GM20000 (cell line): ENCODE results near the gene ENDOD1.
"Not testable (repeated sequence)": the region's sequence is repeated elsewhere in the genome, so short reads cannot be mapped to it uniquely, and the experiment has no call there.

Experiments
- DNase-seq: peaks from one replicate; pipeline ENCODE4 v3.0.0; 2012; ENCODE audit warnings: low spot score
- CTCF ChIP-seq: IDR thresholded peaks from 2 replicates; pipeline ENCODE4 v1.5.1; 2012; ENCODE audit warnings: mild to moderate bottlenecking, control low read depth; ENCODE audit errors: extremely low read depth, missing control alignments

ENDOD1 gene

GRCh38 chr11:95089620-95090542 lies at the start of gene ENDOD1:
Gene ENDOD1, plus strand, starts transcription at chr11:95089846. Its CDS starts 82 bp downstream, at chr11:95089928.
- TF ChIP-seq CTCF: no peak
- peak; percentile 93 for DNase-seq

DNA sequence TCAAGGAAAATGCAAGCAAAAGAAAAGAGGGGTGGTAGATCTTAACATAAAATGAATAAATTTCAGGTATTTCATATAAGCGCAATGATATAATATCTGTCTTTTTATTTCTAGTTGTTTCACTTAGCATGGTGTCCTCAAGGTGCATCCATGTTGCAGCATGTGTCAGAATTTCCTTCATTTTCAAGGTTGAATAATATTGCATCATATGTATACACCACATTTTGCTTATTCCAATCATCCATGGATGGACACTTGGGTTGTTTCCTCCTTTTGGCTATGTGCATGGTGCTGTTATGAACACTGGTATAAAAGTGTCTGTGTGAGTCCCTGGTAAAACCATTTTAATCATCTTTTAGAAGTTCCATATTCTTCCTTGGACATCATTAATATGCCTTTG lies 47.4 kb upstream of the ENDOD1 start:
- TF ChIP-seq CTCF: no peak
- DNase-seq: no peak

- TF ChIP-seq CTCF: no peak
- DNase-seq: no peak
These were observed 46.7 kb upstream of the ENDOD1 start for GRCh38 chr11:95042906-95043305.

DNA sequence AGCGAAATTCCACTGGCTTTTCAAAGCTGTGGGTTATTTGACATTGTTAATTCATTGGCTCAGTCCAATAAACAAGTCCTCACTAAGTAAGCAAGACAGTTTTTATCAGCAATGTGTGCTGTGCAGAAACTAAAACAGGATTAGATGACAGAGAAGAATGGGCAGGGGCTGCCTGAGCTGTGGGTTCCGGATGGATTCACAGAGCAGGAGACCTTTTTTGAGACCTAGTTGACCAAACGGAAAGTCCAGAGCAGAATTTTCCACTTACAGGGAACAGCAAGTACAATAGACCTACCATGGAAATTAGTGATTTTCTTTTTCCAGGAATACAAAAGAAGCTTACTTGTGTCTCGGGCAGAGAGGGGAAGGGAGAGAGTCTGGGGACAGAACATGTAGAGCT lies 45.6 kb upstream of the ENDOD1 start:
- no peak for TF ChIP-seq CTCF
- DNase-seq: no peak

DNA sequence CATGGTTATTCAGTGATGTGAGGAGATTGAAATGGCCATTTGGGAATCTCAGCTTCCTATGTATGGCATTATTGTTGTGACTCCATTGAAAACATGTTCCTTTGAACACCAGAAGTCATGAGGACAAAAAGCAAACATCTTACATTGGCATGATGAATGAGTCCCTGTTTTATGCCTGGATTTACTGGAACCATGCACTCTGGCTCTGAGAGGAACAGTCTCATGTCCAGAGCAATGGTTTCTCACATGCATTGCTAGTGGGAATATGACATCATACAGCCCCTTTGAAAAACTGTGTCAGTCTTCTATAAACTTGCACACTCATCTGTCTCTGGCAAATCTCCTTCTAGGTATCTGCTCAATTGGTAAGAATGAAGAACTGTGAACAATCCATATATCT lies 43.8 kb upstream of the ENDOD1 start:
- no peak for DNase-seq
- TF ChIP-seq CTCF: no peak

- DNase-seq: not testable (repeated sequence)
These were observed 40.5 kb upstream of the ENDOD1 start, which contains the start of gene KDM4F for GRCh38 chr11:95049122-95049521. Gene KDM4F, plus strand, starts transcription at chr11:95049422.

GRCh38 chr11:95050595-95051202 lies 38.9 kb upstream of the ENDOD1 start:
- DNase-seq: no peak
- no peak for TF ChIP-seq CTCF
